HG03558 (cell line): ENCODE data around the gene YARS1.

ENCODE experiments used
- ATAC-seq: cut with Tn5 transposase; IDR thresholded peaks from one replicate; pipeline ENCODE4 v1.9.1; 2021; ENCODE audit warnings: moderate number of reproducible peaks; ENCODE audit not compliant: unreplicated experiment; ENCODE audit errors: extremely low read depth

YARS1 gene

GRCh38 chr1:32748926-32749325 lies 68.2 kb downstream of the YARS1 start:
- ATAC-seq: no peak

- ATAC-seq: no peak
Measured at GRCh38 chr1:32748348-32748747, 68.8 kb downstream of the YARS1 start.

- ATAC-seq: no peak
Measured at GRCh38 chr1:32746130-32746529, 71.0 kb downstream of the YARS1 start.

- ATAC-seq: no peak
Measured at GRCh38 chr1:32744071-32744425, 73.1 kb downstream of the YARS1 start.

GRCh38 chr1:32743380-32744070 lies 73.6 kb downstream of the YARS1 start:
- ATAC-seq: no peak

GRCh38 chr1:32742956-32743355 lies 74.2 kb downstream of the YARS1 start:
- ATAC-seq: no peak

GRCh38 chr1:32742199-32742947 lies 74.8 kb downstream of the YARS1 start:
- no peak for ATAC-seq

GRCh38 chr1:32741413-32742198 lies 75.6 kb downstream of the YARS1 start:
- no peak for ATAC-seq

- no peak for ATAC-seq
Measured at GRCh38 chr1:32741059-32741412, 76.1 kb downstream of the YARS1 start.

- ATAC-seq: no peak
Measured at GRCh38 chr1:32736812-32737791, 80.1 kb downstream of the YARS1 start.

- ATAC-seq: no peak
Measured at GRCh38 chr1:32733582-32734321, 83.4 kb downstream of the YARS1 start.

GRCh38 chr1:32729254-32730046 lies 87.7 kb downstream of the YARS1 start:
- no peak for ATAC-seq

GRCh38 chr1:32728413-32729077 lies 88.6 kb downstream of the YARS1 start:
- ATAC-seq: no peak

- no peak for ATAC-seq
Measured at GRCh38 chr1:32727876-32728275, 89.3 kb downstream of the YARS1 start.

GRCh38 chr1:32725615-32725982 lies 91.6 kb downstream of the YARS1 start:
- no peak for ATAC-seq
